Stimulated activated naive CD8-positive, alpha-beta T cell treated with anti-CD3 and anti-CD28 coated beads, Interleukin-15, Interleukin-2, amounts not matched to agents 100 ng/mL and 50 ng/mL, for 24 hours (primary cell): ENCODE measurements around the gene MTOR.
"Not testable (repeated sequence)": the region's sequence is repeated elsewhere in the genome, so short reads cannot be mapped to it uniquely, and the experiment has no call there.

Experiments used
- H3K27ac Mint-ChIP-seq: one replicate; pipeline ENCODE4 v1.8.0; 2021; ENCODE audit warnings: mild to moderate bottlenecking, mixed read lengths
- H3K27me3 Mint-ChIP-seq: one replicate; pipeline ENCODE4 v1.8.0; 2021; ENCODE audit warnings: mixed read lengths
- H3K36me3 Mint-ChIP-seq: one replicate; pipeline ENCODE4 v1.8.0; 2021; ENCODE audit warnings: low read depth, mixed read lengths
- H3K4me1 Mint-ChIP-seq: one replicate; pipeline ENCODE4 v1.8.0; 2021; ENCODE audit warnings: low read depth, mixed read lengths
- H3K4me3 Mint-ChIP-seq: one replicate; pipeline ENCODE4 v1.8.0; 2021; ENCODE audit warnings: mild to moderate bottlenecking, mixed read lengths
- H3K9me3 Mint-ChIP-seq: one replicate; pipeline ENCODE4 v1.8.0; 2021; ENCODE audit warnings: mixed read lengths

The MTOR gene

GRCh38 chr1:11166744-11167143 lies 95.6 kb downstream of the MTOR start:
- not testable (repeated sequence) for H3K27ac Mint-ChIP-seq, H3K27me3 Mint-ChIP-seq, H3K4me3 Mint-ChIP-seq, H3K4me1 Mint-ChIP-seq, H3K9me3 Mint-ChIP-seq
- peaks cover 37% of the 10 kb centered on the region for H3K36me3 Mint-ChIP-seq

GRCh38 chr1:11162752-11163151 lies 99.6 kb downstream of the MTOR start:
- H3K4me3 Mint-ChIP-seq, H3K9me3 Mint-ChIP-seq, H3K4me1 Mint-ChIP-seq, H3K27ac Mint-ChIP-seq, H3K27me3 Mint-ChIP-seq: not testable (repeated sequence)
- peaks cover 33% of the 10 kb centered on the region for H3K36me3 Mint-ChIP-seq

DNA sequence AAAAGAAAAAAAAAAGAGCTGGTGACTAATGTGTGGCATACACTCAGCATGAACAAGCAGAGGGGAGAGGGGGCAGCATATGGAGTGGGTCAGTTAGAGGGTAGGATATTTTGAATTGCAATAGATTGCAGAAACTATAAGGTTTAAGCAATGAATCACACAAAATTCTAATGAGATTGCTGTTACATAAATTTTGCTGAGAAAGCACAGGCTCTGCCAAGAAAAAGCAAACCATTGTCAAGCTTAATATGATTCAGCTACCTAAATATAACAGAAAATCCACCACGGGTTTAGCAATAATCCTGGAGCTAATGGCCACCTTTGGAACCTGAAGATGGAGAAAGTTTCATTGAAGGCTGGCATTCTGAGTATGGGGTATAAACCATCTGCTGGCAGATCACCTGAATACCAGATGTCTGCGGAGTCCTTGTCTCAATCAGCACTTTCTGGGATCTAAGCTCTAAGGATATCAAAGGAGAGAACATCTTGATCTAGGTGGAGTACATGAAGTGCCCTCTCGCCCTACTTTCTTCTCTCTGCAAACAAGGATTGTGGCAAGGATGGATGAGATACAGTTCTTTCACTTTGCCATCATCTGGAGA lies 103.5 kb downstream of the MTOR start:
- Mint-ChIP-seq H3K4me3 (no peak overlapping the region), H3K9me3 (no peaks in the 10 kb centered on the region), H3K36me3 (peaks cover 45% of the 10 kb centered on the region), H3K27me3 (no peaks in the 10 kb centered on the region), H3K4me1 (peaks cover 19% of the 10 kb centered on the region), H3K27ac (no peak overlapping the region)

DNA sequence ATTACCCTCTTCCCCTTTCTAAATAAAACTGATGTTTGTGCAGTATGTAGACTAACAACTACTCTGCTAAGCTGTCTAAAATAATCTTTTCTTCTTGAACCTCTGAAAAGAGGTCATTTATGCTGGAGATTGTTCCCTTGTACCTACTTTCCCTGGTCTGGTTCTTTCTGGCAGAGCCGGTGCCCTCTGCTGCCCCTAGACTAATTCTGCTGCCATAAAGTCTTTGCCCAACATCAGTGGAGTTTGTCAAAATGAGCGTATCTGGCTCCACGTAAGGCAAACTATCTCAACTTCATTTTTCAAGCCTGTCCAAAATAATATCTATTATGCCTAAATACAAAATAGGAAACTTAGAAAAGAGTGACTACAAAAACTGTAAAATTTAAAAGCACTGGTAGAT lies 104.1 kb downstream of the MTOR start:
- Mint-ChIP-seq H3K27ac (no peak overlapping the region), H3K4me1 (peaks cover 19% of the 10 kb centered on the region), H3K9me3 (no peaks in the 10 kb centered on the region), H3K27me3 (no peaks in the 10 kb centered on the region), H3K36me3 (peaks cover 41% of the 10 kb centered on the region), H3K4me3 (no peak overlapping the region)

DNA sequence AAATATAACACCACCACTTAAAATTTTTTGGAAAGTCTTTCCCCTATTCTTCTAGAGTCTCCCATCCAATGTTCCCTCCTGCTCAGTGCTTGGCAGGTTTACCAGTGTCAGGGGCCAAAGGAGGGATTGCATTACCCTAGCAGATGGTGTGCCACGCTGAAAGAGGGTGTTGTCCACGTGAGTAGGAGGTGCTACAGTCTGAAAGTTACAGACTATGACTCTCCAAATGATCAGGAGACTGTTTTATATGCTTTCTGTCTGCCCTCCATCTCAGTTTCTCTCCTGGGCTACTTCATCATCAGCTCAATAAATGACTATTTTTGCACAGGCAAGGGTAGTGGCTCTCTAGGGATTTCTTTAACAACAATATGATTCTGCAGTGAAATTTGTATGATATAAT lies 104.5 kb downstream of the MTOR start:
- H3K27ac Mint-ChIP-seq, result no peak overlapping the region
- peaks cover 45% of the 10 kb centered on the region for H3K36me3 Mint-ChIP-seq
- H3K9me3 Mint-ChIP-seq, result no peaks in the 10 kb centered on the region
- no peak overlapping the region for H3K4me3 Mint-ChIP-seq
- peaks cover 19% of the 10 kb centered on the region for H3K4me1 Mint-ChIP-seq
- H3K27me3 Mint-ChIP-seq, result no peaks in the 10 kb centered on the region

- H3K4me3 Mint-ChIP-seq, result no peak overlapping the region
- H3K9me3 Mint-ChIP-seq, result no peaks in the 10 kb centered on the region
- peaks cover 50% of the 10 kb centered on the region for H3K36me3 Mint-ChIP-seq
- H3K4me1 Mint-ChIP-seq, result peaks cover 19% of the 10 kb centered on the region
- peak overlapping the region; percentile 3 for H3K27ac Mint-ChIP-seq
- no peaks in the 10 kb centered on the region for H3K27me3 Mint-ChIP-seq
These were observed 105.0 kb downstream of the MTOR start for GRCh38 chr1:11157394-11157793.

DNA sequence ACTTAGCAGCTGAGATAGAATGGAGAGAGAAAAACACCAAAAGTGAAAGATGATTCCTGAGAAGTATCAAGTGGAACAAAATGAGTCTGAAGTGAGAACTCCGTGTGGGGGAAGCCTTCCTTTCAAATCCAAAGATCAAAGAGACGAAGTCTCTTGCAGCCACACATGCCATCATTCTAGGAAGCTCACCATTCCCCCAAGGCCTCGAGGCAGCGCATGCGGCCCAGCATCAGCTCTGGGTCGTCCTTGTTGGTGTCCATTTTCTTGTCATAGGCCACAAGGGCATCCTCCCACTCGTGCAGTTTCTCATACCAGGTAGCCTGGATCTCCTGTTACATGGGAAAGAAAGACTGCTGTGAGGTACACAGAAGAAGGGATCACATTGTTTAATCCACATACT lies 105.4 kb downstream of the MTOR start:
- H3K9me3 Mint-ChIP-seq, result no peaks in the 10 kb centered on the region
- no peak overlapping the region for H3K4me3 Mint-ChIP-seq
- H3K36me3 Mint-ChIP-seq, result peaks cover 51% of the 10 kb centered on the region
- H3K27me3 Mint-ChIP-seq, result no peaks in the 10 kb centered on the region
- peaks cover 19% of the 10 kb centered on the region for H3K4me1 Mint-ChIP-seq
- H3K27ac Mint-ChIP-seq, result no peak overlapping the region

- H3K27me3 Mint-ChIP-seq, result no peaks in the 10 kb centered on the region
- H3K4me3 Mint-ChIP-seq, result no peak overlapping the region
- H3K27ac Mint-ChIP-seq, result no peak overlapping the region
- H3K4me1 Mint-ChIP-seq, result peaks cover 19% of the 10 kb centered on the region
- peaks cover 47% of the 10 kb centered on the region for H3K36me3 Mint-ChIP-seq
- H3K9me3 Mint-ChIP-seq, result no peaks in the 10 kb centered on the region
These were observed 105.9 kb downstream of the MTOR start for GRCh38 chr1:11156441-11156840.

DNA sequence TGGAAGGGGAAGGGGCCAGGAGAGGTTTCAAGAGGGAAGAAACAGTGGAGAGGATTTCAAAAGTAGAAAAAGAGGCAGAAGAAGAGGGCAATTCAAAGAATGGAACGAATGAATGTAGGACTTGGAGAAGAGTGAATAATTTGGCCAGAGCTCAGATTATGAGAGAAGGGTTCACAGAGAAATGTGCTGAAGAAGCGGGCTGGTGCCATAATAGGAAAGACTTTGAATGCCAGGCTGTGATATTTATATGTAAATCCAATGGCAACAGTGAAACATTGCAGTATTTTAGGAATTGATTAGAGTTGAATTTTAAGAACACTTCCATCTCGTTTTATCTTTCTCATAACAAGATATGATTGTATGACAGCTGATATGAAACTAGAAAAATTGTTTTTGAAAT lies 109.2 kb downstream of the MTOR start:
- no peaks in the 10 kb centered on the region for H3K27me3 Mint-ChIP-seq
- H3K36me3 Mint-ChIP-seq, result peaks cover 71% of the 10 kb centered on the region
- H3K27ac Mint-ChIP-seq, result no peak overlapping the region
- no peaks in the 10 kb centered on the region for H3K9me3 Mint-ChIP-seq
- no peak overlapping the region for H3K4me3 Mint-ChIP-seq
- H3K4me1 Mint-ChIP-seq, result peaks cover 15% of the 10 kb centered on the region

- Mint-ChIP-seq H3K4me3 (no peak overlapping the region), H3K36me3 (peaks cover 75% of the 10 kb centered on the region), H3K27ac (no peak overlapping the region), H3K4me1 (peaks cover 11% of the 10 kb centered on the region), H3K27me3 (no peaks in the 10 kb centered on the region), H3K9me3 (no peaks in the 10 kb centered on the region)
These were observed 109.6 kb downstream of the MTOR start for GRCh38 chr1:11152755-11153154.

- Mint-ChIP-seq H3K4me3 (no peak overlapping the region), H3K9me3 (no peaks in the 10 kb centered on the region), H3K27me3 (no peaks in the 10 kb centered on the region), H3K36me3 (peaks cover 72% of the 10 kb centered on the region), H3K4me1 (peaks cover 7% of the 10 kb centered on the region), H3K27ac (no peak overlapping the region)
These were observed 110.3 kb downstream of the MTOR start for GRCh38 chr1:11151826-11152612.

- H3K4me1 Mint-ChIP-seq, result no peaks in the 10 kb centered on the region
- no peak overlapping the region for H3K27ac Mint-ChIP-seq
- no peak overlapping the region for H3K4me3 Mint-ChIP-seq
- peaks cover 70% of the 10 kb centered on the region for H3K36me3 Mint-ChIP-seq
- H3K9me3 Mint-ChIP-seq, result no peaks in the 10 kb centered on the region
- no peaks in the 10 kb centered on the region for H3K27me3 Mint-ChIP-seq
These were observed 111.2 kb downstream of the MTOR start for GRCh38 chr1:11151114-11151513.

DNA sequence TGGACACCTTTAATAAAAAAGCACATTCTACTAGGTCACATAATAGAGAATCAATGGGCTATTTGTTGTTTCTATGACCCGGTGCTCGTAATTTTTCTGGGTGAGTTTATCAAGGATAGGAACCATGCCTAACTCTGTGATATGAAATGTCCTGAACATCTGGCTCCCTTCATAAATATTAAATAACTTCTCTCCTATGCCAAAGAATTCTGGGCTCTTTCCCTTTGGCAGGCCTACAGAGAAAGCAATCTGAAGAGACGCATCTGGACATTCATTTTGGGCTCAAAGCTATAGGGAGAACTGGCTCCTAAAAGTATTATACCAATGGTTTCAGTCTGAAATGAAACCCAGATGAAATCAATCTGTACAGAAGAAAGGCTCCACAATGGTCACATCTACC lies 112.0 kb downstream of the MTOR start:
- H3K27me3 Mint-ChIP-seq, result no peaks in the 10 kb centered on the region
- H3K27ac Mint-ChIP-seq, result no peak overlapping the region
- peaks cover 72% of the 10 kb centered on the region for H3K36me3 Mint-ChIP-seq
- H3K4me1 Mint-ChIP-seq, result no peaks in the 10 kb centered on the region
- H3K4me3 Mint-ChIP-seq, result no peak overlapping the region
- no peaks in the 10 kb centered on the region for H3K9me3 Mint-ChIP-seq

- H3K4me3 Mint-ChIP-seq, result no peak overlapping the region
- H3K9me3 Mint-ChIP-seq, result no peaks in the 10 kb centered on the region
- peaks cover 75% of the 10 kb centered on the region for H3K36me3 Mint-ChIP-seq
- peaks cover 25% of the 10 kb centered on the region for H3K4me1 Mint-ChIP-seq
- no peaks in the 10 kb centered on the region for H3K27me3 Mint-ChIP-seq
- H3K27ac Mint-ChIP-seq, result no peak overlapping the region
These were observed 115.1 kb downstream of the MTOR start for GRCh38 chr1:11147197-11147770.

- no peak overlapping the region for H3K27ac Mint-ChIP-seq
- H3K4me3 Mint-ChIP-seq, result no peak overlapping the region
- H3K9me3 Mint-ChIP-seq, result no peaks in the 10 kb centered on the region
- H3K36me3 Mint-ChIP-seq, result peaks cover 64% of the 10 kb centered on the region
- H3K27me3 Mint-ChIP-seq, result no peaks in the 10 kb centered on the region
- peaks cover 25% of the 10 kb centered on the region for H3K4me1 Mint-ChIP-seq
These were observed 116.6 kb downstream of the MTOR start for GRCh38 chr1:11145741-11146140.
